ENCODE data around the gene NCR2.

- TF ChIP-seq POLR2A (IDR thresholded peaks at IDR 0.05; ENCODE audit: low read depth, low read length), result no peak
- TF ChIP-seq POLR2AphosphoS5 (IDR thresholded peaks at IDR 0.05; ENCODE audit: low read depth, low read length), result no peak
Observed at GRCh38 chr6:41288030-41288753, 47.2 kb upstream of the NCR2 start.

Data from GM12891 (cell line).